HG03460 (cell line): ENCODE measurements around the gene DSP.

Experiments
- ATAC-seq: cut with Tn5 transposase; IDR thresholded peaks from one replicate; pipeline ENCODE4 v1.9.1; 2021; ENCODE audit not compliant: unreplicated experiment

The DSP gene, protein sequence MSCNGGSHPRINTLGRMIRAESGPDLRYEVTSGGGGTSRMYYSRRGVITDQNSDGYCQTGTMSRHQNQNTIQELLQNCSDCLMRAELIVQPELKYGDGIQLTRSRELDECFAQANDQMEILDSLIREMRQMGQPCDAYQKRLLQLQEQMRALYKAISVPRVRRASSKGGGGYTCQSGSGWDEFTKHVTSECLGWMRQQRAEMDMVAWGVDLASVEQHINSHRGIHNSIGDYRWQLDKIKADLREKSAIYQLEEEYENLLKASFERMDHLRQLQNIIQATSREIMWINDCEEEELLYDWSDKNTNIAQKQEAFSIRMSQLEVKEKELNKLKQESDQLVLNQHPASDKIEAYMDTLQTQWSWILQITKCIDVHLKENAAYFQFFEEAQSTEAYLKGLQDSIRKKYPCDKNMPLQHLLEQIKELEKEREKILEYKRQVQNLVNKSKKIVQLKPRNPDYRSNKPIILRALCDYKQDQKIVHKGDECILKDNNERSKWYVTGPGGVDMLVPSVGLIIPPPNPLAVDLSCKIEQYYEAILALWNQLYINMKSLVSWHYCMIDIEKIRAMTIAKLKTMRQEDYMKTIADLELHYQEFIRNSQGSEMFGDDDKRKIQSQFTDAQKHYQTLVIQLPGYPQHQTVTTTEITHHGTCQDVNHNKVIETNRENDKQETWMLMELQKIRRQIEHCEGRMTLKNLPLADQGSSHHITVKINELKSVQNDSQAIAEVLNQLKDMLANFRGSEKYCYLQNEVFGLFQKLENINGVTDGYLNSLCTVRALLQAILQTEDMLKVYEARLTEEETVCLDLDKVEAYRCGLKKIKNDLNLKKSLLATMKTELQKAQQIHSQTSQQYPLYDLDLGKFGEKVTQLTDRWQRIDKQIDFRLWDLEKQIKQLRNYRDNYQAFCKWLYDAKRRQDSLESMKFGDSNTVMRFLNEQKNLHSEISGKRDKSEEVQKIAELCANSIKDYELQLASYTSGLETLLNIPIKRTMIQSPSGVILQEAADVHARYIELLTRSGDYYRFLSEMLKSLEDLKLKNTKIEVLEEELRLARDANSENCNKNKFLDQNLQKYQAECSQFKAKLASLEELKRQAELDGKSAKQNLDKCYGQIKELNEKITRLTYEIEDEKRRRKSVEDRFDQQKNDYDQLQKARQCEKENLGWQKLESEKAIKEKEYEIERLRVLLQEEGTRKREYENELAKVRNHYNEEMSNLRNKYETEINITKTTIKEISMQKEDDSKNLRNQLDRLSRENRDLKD (N-terminal part only)

DNA sequence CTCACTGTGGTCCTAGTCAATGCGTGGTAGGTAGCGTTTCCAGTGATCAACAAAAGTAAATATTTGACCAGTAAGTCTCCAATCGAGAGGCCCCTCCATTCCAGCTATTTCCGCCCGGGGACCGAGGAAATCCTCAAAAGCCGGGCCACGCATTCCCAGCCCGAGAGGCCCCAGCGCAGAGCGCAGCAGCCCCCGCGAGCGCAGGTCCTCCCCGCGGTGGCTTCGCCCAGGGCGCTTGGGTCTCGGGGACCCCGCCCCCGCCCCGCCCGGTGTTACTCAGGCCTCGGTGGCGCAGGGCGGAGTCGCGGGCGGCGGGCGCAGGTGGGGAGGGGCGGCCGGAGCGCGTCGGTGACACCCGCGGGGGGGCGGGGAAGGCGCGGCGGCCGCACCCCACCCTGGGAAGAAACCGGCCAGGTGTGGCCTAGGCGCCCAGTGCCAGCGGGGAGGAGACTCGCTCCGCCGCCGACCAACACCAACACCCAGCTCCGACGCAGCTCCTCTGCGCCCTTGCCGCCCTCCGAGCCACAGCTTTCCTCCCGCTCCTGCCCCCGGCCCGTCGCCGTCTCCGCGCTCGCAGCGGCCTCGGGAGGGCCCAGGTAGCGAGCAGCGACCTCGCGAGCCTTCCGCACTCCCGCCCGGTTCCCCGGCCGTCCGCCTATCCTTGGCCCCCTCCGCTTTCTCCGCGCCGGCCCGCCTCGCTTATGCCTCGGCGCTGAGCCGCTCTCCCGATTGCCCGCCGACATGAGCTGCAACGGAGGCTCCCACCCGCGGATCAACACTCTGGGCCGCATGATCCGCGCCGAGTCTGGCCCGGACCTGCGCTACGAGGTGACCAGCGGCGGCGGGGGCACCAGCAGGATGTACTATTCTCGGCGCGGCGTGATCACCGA, at the start of gene DSP:
Gene DSP, plus strand, starts transcription at position 497 of the 890 bp plus-strand sequence. Its CDS starts 245 bp downstream, at position 742.
- no peak for ATAC-seq

DNA sequence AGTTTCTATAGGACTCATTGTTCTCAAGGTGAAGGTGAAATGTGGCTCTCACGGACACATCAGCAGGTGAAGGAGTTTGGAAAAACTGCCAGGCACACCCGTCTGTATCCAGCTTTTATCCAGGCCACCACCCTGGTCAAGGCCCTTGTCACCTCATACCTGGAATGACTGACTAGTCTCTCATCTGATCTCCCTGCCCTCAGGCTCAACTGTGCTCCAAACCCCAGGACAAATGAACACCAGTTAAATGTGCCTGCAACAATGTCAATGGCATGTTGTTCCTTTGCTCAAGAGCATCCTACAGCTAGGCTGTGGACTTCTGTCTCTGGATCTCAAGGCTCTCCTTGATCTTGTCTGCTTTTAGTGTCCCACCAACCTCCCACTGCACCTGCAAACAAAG, 47.6 kb upstream of the DSP start:
- no peak for ATAC-seq

DNA sequence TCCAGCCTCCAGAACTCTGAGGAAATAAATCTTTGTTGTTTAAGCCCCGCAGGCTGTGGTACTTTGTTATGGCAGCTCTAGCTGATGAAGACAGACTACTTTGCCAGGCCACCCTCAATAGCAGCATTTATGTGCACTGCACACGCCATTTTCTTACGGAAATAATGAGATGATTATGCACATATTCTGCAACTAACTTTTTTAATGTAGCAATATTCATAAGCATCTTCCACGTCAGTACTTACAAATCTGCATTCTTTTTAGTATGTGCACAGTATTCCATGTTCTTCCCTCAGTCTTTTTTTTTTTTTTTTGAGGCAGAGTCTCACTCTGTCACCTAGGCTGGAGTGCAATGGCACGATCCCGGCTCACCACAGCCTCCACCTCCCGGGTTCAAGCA, 46.8 kb upstream of the DSP start:
- ATAC-seq = no peak

DNA sequence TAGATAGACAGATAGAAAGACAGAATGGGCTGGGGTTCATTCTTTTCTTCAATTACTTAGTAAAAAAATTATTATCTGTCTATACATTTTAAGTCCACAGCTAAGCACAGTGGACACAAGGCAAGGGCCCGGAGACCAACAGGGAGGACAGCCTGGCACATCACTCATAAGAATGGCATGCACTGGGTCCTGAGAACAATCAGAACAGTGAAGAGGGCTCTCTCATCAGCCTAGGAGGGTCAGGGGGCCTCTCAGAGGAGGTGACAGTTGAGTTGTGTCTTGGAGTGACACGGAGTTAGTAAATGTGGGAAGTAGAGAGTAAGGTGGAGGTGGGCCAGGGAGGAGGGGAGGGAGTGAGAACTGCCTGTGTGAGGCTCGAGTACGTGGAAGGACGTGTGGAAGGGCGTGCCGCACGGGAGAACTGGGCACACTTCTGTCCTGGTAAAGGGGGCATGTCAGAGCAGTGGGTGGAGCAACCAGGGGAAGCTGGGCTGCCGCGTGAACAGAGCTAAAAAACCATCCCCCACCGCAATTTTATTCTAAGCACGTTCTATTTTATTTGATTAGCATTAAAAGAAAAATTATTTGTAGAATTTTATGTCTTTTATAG, 45.1 kb upstream of the DSP start:
- no peak for ATAC-seq

DNA sequence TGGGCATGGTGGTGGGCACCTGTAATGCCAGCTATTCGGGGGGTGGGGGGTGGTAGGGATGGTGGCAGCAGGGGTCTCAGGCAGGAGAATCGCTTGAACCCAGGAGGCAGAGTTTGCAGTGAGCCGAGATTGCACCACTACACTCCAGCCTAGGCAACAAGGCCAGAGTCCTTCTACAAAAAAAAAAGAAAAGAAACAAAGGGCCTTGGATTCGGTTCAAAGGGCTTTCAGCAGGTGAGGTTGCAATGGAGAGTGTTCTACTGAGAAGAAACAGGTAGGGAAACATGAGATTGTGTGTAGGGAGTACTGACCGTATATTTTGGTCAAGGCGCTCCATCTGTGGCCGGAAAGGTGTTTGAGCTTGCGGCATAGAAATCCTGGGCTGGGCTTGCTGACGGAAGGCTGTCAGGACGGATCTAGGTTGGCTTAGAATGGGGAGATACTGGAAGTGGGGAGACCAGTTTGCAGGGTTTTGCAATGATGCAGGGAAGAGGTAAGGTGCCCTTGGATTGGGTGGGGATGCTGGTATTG, 40.7 kb upstream of the DSP start:
- ATAC-seq = no peak

DNA sequence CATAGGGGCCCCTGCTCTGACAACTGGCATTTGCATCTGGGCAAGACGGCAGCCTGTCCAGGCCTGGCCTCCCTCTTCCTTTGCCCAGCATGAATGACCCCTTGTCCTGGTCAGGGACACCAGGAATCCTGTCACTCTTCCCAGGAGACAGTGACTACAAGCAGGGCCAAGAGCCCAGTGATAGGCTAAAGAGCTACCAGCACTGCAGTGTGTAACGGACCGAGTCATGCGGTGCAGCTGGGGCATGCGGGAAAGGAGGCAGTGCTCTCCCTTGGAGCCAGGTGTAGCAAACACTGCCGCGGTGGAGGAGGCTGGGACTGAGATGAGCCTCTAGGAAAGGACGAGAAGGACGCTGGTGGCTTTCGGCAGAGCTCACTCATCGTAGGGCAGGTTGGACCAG, 38.7 kb upstream of the DSP start:
- ATAC-seq = no peak

DNA sequence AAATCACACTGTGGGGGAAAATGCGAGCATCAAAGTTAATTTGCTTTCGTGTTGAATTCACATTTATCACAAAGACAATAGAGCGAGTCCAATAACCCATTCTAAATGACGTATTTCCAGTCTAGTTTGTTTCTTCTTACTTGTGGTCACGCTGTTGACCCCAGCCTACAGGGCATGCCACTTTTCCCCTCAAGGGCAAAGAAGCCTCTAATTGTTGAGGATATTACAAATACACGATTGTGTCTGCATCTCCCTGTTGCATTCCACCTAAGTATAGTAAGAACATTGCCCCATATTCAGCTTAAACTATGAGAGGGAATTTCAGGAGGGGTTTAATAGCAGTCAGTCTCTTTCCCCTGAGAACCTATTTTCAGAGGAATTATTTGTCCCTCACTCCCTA, 37.4 kb upstream of the DSP start:
- no peak for ATAC-seq

DNA sequence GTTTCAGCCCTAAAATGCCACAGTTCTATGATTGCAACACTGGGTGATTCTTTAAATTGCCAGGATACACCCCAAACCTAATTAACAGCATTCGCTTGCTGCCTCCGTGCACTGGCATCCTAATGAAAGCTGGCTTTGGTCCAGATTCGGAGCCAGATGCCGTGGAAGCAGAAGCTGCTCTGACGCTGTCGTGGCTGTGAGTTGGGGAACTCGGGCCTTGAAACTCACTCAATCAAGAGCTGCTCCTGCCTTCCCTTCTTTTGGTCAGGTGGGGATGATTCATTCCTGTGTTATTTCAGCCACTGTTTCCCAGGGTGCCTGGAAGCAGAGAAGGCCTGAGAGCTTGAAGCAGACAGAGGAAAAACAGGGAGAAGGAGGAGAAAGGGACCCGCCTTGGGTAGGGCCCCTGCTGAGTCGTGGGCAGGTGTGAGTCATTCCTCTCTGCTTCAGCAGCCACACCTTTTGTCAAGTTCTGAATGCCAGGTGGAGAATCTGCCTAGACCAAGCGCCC, 36.2 kb upstream of the DSP start:
- ATAC-seq = no peak

DNA sequence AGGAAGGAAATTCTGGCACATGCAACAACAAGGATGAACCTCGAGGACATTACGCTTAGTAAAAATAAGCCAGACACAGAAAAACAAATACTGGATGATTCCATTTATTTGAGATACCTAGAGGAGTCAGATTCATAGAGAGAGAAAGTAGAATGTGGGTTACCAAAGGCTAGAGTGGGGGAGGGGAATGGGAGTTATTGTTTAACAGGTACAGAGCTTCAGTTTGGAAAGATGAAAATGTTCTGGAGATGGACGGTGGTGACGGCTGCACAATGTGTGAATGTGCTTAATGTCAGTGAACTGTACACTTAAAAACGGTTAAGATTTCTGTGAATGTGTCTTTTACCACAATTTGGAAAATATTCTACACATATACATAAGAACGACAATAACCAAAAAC, 33.9 kb upstream of the DSP start:
- ATAC-seq = no peak

DNA sequence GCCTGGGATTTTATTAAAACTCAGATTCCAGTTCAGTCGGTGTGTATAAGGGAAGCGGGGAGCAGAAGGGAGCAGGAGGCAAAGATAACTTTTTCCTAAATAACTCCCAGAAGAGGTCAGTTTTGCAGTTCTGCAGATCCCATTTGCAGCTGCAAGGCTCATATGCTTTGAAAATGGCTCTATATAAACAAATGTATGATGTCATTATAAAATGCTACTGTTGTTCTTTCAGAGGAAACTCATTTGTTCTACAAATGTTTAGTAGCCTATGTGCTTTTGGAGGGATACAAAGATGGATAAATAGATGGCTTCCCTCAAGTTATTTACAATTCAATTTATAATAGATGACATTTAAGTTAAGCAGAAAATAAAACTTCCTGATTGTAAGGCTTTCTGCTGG, 29.2 kb upstream of the DSP start:
- ATAC-seq = no peak

DNA sequence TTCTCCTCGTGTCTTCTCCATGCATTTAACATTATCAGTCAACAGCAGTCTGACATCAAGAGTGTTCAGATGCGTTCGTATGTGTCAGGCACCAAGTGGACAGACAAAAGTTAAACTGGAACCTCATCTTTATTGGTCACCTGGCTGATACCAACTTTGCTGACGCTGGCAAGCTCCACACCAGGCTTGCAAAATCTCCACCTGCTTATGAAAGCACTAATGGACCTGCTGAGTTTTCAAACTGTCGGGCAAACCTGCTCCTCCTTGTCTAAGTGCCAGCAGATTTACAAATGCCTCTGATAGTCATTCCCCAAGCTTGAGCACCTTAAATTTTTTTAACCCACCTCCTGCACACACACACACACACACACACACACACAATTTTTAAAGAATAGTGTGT, 27.9 kb upstream of the DSP start:
- no peak for ATAC-seq

DNA sequence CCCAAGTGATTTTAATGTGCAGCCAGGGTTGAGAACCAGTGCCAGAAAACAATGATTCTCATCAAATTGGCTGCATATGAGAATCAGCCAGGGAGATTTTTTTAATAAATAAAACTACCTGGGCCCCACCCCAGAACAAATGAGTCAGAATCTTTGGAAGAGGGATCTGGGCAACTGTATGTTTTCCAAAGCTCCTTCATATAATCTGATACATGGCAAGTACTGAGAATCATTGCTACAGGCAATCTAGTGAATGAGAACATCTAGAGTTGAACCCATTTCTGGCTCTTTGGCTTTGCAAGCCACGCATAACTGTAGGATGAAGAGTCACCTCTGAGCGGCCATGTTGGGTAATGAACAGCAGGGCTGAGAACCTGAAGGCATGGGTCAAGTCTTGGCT, 26.1 kb upstream of the DSP start:
- ATAC-seq = no peak

DNA sequence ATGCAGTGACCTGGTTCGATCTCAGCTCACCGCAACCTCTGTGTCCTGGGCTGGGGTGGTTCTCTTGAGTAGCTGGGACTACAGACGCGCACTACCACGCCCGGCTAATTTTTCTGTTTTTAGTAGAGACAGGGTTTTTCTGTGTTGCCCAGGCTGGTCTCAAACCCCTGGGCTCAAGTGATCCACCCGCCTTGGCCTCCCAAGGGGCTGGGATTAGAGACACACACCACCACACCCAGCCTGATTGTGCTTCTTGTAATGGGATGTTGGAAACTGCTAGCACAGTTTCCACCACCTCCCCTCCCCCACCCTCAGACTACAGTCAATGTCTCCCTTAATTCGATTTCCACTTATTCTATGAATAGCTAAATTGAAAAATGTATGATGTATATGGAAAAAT, 22.6 kb upstream of the DSP start:
- no peak for ATAC-seq

DNA sequence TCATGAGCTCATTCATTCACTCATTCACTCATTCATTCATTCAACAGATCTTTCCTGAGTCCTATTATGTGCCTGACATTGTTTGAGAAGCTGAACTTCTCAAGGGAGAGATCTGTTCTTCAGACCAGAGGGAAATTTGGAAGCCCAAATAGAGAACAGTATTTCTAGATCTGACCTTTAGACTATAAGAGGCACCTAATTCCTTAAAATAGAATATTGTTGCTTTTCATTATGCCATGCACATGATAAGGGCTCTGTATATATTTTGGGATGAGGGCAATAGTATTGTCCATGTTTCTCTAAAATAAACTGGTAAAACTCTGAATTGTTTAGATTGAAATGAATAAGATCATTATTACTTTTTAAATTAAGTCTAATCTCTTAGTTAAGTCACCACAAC, 18.6 kb upstream of the DSP start:
- ATAC-seq = no peak

DNA sequence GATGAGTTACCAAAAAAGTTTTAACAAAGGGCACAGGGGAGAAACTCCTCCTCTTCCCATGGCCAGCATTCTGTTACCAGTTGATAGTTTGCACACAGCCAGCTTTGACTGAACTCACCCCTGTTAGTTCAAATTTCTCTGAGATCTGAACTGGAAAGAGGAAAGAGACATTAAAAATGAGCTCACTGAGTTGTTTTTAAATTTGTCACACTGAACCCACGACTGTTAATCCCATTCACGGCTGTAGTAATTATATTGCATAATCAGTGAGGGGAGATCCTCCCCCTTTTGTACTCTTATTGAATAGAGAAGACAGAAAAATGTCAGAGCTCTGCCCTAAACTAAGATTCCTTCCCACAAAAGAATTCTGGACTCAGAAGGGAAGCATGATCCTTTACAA, 17.5 kb upstream of the DSP start:
- ATAC-seq = no peak

DNA sequence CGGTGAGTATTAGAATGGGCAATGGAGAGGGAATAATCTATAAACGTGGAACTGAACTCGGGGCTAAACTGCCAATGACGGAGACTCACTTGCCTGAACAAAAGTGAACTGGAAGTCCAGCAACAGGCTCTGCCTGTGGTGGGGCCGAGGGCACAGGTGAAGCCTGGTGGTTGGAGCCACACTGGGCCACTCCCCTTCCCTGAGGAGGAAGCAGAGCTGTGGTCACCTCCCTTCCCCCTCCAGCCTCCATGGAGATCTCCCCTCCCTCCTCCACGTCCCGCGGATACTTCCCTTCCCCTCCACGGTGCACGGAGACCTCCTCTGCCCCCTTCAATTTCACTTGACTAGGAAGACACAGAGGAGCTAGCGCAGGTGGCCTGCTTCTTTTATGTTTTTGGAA, 14.7 kb upstream of the DSP start:
- ATAC-seq = no peak

DNA sequence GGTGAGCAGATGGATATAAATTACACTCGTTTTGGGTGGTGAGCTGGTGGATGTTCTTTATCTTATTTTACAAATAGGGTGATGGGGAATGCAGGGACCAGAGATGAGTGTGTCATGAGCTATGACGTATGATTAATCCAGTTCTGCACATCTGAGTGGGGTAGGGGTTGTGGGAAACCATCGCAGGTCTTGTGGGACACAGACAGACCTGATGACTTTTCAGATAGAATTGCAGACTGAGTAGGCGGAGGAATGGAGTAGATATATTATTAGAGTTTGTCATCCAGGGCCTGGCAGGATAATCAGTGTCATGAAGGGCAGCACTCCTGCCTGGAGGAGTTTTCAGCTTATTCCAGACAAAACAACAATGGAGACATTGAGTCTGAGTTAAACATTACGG, 12.9 kb upstream of the DSP start:
- ATAC-seq = no peak

DNA sequence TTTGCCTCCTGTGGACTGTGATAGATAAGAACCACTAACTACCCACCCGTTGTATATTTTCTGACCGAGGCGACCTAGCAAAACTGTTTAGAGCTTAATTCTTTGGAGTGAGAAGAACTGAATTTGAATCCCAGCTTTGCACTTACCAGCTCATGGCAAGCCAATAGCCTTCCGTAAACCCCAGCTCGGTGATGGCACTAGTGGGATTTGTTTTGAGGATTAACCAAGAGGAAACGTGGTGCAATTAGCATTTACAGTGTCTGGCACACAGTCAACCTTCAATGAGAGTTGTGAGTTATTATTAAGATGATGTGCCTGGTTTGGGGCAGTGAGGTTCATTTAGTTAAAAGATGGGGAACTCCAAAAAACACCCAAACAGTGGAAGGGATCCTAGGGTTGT, 12.3 kb upstream of the DSP start:
- no peak for ATAC-seq

DNA sequence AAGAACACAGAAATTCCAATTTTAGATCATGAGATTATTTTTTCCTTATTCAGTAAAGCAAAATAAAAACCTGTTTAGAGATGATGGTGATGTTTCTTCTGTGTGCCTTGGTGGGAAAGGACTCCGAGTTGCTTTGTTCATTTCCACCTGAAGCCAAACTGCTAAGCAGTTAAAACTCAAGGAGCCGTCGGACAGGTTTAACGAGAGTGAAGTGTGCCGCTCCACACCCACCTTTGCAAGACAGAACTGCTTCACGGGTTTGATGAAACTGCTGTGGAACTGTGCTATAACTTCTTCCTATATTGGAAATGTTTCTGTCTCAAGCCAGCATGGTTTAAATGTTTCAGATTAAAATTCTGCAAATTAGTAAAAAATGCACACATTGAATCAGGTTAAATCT, 9.2 kb upstream of the DSP start:
- ATAC-seq = no peak

DNA sequence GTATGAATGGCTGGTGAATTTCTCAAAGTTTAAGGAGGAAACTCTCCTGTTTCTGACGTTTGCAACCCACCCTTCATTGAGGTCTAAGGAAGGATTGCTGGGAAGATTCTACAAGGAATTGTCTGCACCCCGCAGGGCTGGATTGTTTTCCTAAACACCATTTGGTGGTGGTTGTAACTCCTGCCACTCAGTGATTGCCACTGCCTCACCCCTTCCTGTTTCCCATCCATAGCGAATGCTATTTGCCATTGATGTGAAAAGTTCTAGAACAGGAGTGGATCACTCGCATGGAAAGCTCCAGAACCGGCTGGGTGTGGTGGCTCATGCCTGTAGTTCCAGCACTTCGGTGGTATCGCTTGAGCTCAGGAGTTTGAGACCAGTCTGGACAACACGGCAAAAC, 8.7 kb upstream of the DSP start:
- ATAC-seq = no peak
